ENCODE data around the gene TRPM3. TPM values are rescaled to one million over a fixed set of nuclear protein-coding genes. Genes with fewer than 3 reads are reported as not detected.

Gene TRPM3
- total RNA-seq, 1 experiment from 2014 or later, result 5.4 TPM

- H3K27ac Mint-ChIP-seq, result no peak overlapping the region
- H3K9me3 Mint-ChIP-seq, result peaks cover 14% of the 10 kb centered on the region
- CTCF ChIA-PET, result no interaction called here
Measured at GRCh38 chr9:70910598-70910997, 210.8 kb downstream of the TRPM3 start.

More at GRCh38 chr9:70910598-70910997, 210.8 kb downstream of the TRPM3 start:
- DNase-seq (ENCODE audit: low spot score) (no peak), ATAC-seq (no peak)
- TF ChIP-seq AFF4 (CRISPR knock-in tag; IDR thresholded peaks at IDR 0.05; ENCODE audit: borderline replicate concordance) (no peak), FOXJ3 (CRISPR knock-in tag; IDR thresholded peaks at IDR 0.05; ENCODE audit: borderline replicate concordance) (no peak), ZNF512 (CRISPR knock-in tag; IDR thresholded peaks at IDR 0.05; ENCODE audit: borderline replicate concordance) (no peak), TCF7 (CRISPR knock-in tag; IDR thresholded peaks at IDR 0.05; ENCODE audit: low read depth) (no peak), ERG (CRISPR knock-in tag; IDR thresholded peaks at IDR 0.05) (no peak), CDX4 (CRISPR knock-in tag; IDR thresholded peaks at IDR 0.05; ENCODE audit: borderline replicate concordance) (no peak), ZNF317 (CRISPR knock-in tag; IDR thresholded peaks at IDR 0.05; ENCODE audit: borderline replicate concordance, low read depth) (no peak), FOXP1 (CRISPR knock-in tag; IDR thresholded peaks at IDR 0.05; ENCODE audit: borderline replicate concordance) (no peak), ZNF396 (CRISPR knock-in tag; IDR thresholded peaks at IDR 0.05; ENCODE audit: borderline replicate concordance) (no peak), ETV6 (CRISPR knock-in tag; IDR thresholded peaks at IDR 0.05) (no peak)
- TF ChIP-seq, protein P1, sequence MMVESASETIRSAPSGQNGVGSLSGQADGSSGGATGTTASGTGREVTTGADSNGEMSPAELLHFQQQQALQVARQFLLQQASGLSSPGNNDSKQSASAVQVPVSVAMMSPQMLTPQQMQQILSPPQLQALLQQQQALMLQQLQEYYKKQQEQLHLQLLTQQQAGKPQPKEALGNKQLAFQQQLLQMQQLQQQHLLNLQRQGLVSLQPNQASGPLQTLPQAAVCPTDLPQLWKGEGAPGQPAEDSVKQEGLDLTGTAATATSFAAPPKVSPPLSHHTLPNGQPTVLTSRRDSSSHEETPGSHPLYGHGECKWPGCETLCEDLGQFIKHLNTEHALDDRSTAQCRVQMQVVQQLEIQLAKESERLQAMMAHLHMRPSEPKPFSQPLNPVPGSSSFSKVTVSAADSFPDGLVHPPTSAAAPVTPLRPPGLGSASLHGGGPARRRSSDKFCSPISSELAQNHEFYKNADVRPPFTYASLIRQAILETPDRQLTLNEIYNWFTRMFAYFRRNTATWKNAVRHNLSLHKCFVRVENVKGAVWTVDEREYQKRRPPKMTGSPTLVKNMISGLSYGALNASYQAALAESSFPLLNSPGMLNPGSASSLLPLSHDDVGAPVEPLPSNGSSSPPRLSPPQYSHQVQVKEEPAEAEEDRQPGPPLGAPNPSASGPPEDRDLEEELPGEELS (CRISPR knock-in tag; IDR thresholded peaks at IDR 0.05), result no peak
- TF ChIP-seq, protein P2, sequence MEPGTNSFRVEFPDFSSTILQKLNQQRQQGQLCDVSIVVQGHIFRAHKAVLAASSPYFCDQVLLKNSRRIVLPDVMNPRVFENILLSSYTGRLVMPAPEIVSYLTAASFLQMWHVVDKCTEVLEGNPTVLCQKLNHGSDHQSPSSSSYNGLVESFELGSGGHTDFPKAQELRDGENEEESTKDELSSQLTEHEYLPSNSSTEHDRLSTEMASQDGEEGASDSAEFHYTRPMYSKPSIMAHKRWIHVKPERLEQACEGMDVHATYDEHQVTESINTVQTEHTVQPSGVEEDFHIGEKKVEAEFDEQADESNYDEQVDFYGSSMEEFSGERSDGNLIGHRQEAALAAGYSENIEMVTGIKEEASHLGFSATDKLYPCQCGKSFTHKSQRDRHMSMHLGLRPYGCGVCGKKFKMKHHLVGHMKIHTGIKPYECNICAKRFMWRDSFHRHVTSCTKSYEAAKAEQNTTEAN (CRISPR knock-in tag; IDR thresholded peaks at IDR 0.05), result no peak
- Mint-ChIP-seq H3K4me3 (no peak overlapping the region), H3K4me1 (no peaks in the 10 kb centered on the region), H3K27me3 (ENCODE audit: low read depth) (no peaks in the 10 kb centered on the region), H3K36me3 (no peaks in the 10 kb centered on the region)
- POLR2A ChIA-PET, result no interaction called here

Measured in WTC11 (cell line).